Dermis microvascular lymphatic vessel endothelial cell (primary cell): Measurements from ENCODE around the gene SYTL3. TPM values are rescaled to one million over a fixed set of nuclear protein-coding genes. Genes with fewer than 3 reads are reported as not detected.
A peak's percentile ranks its signal among the peaks of the same experiment; 100 is the strongest.
"Not testable (repeated sequence)": the region's sequence is repeated elsewhere in the genome, so short reads cannot be mapped to it uniquely, and the experiment has no call there.

ENCODE experiments used
- DNase-seq, 2 donors: peaks; one replicate each; pipeline versions ENCODE4 v3.0.0 to v3.0.0-alpha.2; 2010; ENCODE audit warnings: low read depth in 2 of 2
- total RNA-seq: library from RNA; depleted of rRNA; stranded (reverse); fragments of >200 nt; gene quantifications from 2 replicates; pipeline ENCODE4 v1.2.1, GENCODE V29; 2014

The SYTL3 gene
- total RNA-seq, 1 donor from 2014 or later = 0.51 TPM

DNA sequence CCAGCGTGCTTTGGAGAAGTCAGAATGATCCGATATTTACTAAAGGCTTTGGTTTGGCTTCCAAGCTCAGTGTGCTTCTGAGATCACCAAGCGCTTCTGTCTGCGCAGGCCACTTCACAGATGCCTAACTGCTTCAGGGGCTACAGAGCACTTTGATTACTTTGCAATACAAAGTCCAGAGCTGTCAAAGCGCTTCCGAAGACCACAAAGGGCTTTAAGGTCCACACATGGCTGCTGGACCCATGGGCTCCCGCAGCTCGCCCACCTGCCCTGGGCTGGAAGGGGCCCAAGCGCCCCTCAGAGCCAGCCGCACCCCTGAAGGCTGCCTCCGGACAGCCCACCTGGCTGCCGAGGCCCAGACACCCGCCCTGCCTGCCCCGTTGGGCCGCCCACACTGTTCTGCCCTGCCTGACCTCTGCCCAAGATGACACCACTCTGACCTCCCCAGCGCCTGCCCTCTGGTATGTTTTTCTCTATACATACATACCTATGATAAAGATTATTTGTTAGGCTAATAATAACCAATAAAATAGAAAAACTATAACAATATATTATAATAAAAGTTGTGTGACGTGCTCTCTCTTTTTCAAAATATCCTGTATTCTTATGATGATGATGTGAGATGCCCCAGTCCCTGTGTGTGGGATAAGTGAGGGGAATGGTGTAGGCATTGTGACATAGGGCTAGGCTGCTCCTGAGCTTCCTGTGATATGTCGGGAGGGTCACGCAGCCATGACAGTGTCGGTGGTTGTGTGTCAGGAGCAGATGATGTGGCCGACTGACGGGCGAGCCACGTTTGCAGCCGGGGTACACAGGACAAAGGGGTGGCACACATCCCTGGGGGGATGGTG is 27.9 kb upstream of the SYTL3 start:
- DNase-seq = no peak

DNA sequence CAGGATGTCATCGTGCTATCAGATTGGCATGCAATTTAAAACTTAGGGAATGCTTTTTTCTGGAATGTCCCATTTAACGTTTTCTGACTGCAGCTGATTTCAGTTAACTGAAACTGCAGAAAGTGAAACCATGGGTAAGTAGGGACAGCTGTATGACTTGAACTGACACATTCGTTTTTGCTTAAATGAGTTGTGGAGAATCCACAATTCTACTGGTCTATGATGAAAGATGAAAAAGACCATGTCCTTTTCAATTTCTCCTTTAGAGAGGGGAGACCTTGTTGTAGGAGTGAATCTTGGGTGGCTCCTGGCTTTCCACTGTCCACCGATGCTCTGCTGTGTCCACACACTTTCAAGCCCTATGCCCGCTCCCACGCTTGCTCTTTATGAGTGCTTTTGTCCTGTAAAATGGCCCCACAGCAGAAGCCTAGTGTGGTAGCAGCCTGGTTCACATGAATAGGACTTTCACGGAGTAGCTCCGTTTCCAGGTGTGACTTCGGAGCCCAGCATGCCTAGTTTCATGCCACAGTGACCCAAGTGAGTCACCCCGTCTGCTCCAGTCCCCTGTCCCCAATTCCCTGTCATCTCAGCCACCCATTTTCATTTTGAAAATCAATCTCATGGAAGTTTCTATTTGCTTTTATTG is 27.2 kb upstream of the SYTL3 start:
- DNase-seq = no peak

DNA sequence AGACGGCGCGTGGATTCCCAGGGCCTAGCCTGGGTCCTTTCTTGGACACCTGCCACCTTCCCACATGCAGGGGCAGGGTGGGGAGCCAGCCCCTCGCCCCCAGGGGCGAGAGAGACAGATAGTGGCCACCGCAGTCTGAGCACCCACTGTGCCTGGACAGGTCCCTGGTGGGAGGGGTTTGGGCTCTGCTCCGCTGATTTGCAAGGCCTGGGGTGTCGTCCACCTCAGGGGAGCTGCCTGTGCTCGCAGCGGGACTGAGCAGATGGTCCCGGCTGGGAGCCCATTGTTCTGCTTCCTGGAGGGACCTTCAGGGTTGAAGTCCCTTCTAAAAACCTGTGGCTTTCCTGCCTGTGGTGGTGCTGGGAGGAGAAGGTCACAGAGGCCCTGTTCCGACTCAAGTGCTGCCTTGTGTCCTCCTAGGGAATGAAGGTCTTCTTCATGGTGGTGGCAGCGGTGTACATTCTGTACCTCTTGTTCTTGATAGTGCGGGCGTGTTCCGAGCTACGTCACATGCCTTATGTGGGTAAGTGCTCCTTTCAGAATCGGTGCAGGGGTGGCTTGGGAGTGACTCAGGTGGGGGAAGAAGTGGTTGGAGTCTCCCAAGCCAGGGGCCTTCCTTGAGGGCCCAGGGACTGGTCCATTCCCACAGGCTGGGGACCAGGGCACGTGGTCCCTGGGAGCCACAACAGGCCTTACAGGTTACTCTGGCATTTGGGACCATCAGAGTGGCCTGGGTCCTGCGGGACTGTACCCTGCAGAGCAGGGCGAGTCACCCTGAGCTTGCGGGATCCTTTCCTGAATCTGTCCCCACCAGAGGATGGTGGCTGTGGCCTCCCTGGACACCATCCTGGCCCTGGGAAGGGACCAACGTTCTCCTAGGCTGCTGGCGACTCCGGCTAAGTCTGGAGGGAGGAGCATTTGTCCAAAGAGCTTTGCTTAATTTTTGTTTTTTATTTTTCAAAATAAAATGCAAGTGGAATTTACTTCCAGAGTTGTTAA is 24.9 kb upstream of the SYTL3 start:
- no peak for DNase-seq

DNA sequence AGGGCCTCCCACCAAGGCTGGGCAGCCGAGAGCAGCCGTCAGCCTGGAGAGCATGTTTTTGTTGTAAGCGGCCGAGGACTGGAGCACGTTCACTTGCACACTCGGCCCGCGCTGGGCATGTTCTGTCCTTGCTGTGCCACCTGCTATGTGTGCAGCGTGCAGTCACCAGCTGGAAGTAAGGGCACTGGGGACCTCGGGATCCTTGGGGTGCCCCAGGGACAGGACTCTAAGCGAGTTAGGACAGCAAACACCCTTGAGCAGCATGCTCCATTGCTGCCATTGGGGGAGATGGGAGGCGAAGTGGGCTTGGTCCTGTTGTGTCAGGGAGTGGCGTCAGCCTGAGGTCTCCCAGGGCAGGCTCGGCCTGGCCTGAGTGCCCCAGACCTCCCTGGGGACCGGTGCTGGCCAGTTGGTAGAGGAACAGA is 24.0 kb upstream of the SYTL3 start:
- no peak for DNase-seq

DNA sequence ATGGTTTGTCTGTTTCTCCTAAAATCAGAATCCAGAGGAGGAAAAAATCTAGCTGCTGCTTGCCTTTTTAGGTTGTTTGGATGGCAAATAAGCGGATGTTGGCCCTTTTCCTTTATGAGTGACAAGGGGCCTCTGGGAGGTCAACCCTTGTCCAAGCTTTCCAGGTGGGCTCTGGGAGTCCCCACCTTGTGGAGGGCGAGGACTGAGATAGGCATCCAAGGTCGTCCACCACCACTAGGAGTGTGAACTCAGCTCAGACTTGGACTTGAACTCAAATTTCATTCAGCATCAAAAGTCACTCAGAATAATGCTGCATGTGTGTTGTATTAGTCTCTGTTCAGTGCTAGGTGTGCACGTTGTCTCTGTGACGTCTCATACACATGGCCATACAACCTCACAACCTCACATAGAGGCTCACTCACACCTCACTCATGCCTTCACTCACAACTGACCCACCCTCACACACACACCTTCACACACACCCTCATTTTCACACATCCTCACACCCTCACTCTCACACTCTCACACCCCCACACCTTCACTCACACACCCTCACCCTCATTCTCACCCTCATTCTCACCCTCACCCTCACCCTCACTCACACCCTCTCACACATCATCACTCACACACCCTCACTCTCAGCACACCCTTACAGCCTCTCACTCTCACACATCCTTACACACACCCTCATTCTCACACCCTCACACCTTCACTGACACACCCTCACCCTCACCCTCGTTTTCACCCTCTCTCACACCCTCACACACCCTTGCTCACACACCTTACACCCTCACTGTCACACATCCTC is 23.3 kb upstream of the SYTL3 start:
- no peak for DNase-seq

DNA sequence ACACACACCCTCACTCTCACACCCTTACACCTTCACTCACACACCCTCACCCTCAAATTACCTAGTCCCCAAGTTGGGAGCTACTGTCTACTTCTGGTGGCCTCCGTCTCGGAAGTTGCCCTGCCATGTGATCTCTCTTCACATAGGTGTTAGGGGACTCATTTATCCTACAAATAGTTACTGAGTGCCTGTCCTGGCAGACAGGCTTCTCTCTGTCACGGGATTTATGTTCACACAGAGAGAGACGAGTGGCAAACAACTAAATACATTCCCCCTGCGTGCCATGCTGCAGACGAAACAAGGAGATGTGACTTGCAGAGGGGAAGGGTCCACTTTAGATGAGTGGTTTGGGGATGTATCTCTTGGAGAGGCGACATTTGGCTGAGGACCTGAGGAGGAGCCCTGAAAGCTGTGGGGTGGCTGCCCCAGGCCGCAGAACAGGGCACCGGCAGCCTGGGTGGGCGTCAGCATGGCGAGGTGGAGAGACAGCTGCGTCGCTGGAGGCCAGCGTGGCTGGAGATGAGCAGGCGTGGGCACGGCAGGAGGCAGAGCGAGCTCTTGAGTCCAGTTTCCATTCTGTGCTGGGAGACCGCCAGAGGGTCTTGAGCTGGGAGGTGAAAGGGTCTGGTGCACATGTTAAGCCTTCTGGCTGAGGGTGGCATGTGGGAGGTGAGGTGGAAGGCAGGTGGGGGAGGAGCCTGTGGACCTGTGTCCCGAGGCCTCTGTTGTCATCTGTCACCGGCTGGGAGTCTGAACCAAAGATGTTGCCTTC is 22.5 kb upstream of the SYTL3 start:
- DNase-seq = no peak

DNA sequence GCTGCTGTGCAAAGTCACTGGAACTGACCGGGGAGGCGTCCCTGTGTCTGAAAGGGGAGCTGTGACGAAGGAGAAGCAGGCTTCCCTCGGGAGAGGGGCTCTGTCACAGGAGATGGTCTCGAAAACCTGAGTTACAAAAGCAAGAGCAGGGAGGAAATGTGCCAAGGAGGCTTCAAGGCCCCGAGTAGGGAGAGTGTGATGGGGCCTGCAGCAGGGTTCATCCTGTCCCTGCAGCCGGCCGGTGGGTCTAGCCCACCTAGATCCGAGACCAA is 22.0 kb upstream of the SYTL3 start:
- DNase-seq = no peak

DNA sequence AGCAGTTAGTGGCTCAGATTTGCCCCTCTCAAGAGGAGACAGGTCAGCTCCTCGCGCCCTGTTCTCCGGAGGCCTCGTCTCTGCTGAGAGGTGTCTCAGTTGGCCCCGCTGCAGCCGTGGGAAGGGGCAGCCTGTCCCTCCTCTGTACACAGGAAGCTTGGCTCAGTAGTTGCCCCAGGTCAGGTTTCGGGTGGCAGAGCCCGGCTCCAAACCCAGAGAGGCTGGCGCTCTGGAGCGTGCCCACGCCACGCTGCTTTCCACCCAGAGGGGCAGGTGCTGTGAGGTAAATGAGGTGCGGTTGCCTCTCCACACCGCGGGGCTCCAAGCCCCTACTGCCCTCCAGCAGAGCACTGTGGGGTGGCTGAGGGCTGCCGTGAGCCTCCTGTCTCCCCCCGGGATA is 21.3 kb upstream of the SYTL3 start:
- no peak for DNase-seq

DNA sequence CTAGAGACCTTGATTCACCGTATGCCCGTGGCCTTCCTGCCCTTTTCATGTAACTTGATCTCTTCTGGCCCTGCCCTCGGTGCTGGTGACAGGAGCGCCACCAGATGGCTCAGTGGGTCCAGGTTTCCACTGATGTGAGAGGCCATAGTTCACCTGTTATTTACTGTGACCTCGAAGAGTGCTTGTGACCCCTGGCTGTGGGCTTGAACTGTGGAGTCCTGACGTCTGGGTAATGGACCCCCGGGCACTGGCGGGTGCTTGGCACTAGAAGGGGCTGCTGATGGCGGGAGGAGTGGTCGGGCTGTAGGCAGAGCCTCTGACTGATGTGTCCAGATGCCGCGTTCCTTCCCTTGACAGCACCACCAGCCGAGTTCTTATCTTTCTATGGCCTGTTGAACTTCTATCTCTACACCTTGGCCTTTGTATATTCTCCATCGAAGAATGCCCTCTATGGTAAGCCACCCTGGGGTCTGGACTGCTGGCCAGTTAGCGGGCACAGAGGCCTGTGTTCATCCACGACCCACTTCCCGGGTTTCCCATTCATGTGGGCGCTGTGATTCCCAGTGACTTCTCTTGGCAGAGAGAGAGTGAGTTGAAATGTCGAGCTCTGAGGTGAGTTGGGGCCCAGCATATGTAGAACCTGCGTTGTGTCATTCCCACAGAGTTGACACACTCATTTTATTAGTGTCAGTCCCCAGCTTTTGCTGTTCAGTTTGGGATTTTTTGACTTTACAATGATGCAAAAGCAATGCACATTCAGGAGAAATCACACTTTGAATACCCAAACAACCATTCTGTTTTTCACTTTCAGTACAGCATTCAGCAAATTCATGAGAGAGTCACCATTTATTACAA is 20.3 kb upstream of the SYTL3 start:
- DNase-seq = no peak

DNA sequence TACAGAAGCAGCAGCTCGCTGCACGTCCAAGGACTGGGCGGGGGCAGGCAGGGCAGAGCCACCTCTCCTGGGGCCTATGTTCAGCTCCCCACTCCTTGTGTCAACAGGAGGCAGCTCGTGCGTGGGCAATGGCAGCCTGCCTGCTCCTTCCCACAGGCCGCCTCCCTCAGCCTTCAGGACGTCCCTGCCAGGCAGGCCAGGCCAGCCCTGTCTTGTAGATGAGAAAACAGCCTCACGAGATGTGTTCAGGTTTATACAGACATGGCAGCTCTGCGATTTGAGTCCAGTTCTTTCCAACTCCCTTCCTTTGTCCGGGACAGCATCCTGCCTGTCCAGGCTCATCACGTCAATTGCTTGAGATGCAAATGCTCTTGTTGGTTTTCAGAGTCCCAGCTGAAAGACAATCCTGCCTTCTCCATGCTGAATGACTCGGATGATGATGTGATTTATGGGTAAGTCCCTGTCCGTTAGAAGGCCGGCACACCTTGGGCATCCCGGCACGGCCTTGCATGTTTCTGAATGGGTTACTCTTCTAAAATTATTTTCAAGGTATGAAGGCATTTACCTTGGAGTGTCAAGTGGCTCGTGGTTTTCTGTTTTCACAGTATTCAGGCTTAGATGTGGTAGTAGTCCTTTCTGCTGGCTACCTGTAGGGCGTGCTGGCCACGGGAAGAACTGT is 18.8 kb upstream of the SYTL3 start:
- peak in 1 of 2 donors; percentile 32 for DNase-seq

DNA sequence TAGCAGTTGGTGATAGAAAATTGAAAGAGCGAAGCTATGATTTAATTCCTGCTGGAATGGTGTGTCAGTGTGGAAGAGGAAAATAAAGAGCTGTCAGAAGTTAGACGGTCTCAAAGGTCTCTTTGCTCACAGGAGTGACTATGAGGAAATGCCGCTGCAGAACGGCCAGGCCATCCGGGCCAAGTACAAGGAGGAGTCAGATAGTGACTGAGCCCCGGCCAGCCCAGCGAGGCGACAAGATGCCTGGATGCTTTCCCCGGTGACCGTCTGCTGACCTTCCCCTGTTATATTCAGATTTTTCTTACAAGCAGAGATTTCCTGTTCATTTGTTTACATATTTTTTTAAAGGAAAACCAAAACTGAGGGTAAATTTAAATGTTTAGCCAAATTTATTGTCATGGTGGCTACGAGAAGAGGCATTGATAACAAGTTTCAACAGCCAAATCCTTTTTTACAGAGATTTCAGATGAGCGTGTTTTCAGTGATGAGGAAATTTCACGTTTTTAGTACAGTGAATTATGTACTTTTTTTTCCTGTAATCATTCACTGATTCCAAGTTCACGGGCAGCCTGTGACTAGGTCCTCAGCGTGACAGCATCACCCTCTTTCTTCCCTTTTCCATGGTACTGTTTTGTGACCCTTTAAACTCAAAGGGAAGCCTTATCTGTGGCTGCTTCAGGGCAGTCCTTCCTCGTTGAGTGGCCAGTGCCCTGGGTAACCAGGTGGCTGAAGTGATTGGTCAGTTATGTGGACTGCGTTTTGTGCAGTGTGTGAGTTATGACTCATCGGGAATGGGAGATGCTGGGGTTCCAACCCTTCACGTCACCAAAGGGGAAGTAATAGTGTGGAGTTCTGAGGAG is 17.9 kb upstream of the SYTL3 start:
- peak; percentile 56 to 93 for DNase-seq

DNA sequence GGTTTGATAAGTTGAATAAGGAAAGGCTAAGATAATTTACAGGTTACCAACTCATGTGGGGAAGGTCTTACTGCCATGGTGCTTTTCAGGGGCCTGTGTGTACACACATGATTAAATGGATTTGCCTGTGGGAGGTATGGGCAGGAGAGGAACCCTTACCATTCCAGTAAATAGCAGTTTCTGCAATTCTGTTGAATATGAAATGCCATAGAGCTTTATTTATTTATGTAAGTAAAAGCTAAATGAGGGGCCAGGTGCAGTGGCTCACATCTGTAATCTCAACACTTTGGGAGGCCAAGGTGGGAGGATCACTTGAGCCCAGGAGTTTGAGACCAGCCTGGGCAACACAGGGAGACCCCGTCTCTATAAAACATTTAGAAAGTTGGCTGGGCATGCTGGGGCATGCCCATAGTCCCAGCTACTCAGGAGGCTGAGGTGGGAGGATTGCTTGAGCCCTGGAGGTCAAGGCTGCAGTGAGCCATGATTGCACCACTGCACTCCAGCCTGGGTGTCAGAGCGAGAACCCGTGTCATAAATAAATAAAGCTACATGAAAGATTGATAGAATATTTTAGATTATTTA is 17.2 kb upstream of the SYTL3 start:
- DNase-seq = not testable (repeated sequence)

DNA sequence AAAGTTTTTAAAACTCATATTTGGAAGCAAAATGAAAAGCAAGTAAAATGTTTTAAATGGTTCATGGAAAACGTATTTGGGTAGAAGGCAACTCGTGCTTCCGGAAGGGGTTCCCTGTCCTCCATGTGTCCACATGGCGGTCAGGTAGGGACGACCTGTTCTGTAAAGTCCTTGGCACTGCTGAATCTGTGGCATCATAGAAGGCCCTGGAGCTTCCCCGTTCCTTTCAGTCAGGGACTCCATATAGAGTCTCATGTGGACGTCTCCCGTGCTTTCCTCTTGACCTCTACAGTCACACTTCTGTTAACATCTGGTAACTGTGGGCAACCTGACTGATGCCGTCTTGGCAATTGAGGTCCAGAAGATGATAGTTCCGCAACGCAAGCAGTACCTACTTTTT is 16.7 kb upstream of the SYTL3 start:
- no peak for DNase-seq

DNA sequence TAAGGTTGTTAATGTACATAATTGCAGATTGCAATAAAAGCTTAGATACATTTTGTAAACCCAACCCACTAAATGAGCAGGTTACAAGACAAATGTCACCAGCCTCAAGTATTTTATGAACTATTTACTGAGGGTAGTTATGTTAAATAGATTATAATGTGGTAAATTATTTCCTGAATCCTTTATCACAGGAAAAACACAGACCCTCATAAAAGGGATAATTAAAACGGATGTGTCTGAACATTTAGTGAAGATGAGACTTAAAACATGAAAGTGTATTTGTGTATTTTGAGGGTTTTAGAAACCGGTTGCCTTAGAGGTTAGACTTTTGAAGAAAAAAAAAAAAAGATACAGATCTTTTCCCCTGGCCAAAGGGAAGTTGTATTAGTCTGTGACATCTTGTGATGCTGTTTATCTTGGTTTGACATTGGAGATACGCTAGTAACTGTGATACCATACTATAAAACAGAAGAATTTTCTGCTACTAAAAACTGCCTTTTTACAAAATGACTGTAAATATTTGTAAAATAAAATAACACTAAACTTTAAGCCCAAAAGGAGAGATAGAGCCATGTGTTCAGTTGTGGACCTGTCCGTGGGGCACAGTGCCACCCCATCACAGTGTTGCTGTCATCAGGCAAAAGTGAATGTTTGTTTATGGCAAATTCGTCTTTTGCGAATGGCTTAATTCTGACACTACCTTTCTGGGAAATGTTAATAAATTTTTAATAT is 15.0 kb upstream of the SYTL3 start:
- DNase-seq = no peak

DNA sequence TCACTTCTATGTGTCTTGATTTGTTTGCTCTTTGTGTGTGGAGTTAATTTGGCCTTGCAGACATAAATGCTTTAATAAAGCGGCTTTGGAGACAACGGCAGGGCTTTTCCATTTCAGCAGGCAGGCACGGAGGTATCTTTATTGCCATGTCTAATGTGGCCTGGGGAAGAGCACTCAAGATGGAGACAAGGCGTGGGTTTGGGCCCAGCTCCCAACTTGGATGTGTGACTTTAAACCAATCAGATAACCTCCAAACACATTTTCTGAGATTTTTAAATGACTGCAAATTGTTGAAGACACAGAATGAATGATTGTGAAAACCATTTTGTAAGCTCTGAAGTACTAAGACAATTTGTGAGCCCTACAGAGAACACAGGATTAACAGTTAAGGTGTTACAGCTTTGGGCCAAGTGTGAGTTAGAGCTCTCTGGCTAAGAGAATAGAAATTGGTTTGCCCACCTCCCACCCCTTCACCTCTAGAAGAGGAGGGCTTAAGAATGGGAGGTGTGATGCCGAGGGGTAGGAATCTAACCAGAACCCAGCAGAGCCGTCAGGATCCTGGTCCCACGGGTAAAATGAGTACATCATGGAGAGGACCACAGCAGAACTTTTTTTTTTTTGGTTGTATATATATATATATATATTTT is 14.3 kb upstream of the SYTL3 start:
- DNase-seq = no peak

DNA sequence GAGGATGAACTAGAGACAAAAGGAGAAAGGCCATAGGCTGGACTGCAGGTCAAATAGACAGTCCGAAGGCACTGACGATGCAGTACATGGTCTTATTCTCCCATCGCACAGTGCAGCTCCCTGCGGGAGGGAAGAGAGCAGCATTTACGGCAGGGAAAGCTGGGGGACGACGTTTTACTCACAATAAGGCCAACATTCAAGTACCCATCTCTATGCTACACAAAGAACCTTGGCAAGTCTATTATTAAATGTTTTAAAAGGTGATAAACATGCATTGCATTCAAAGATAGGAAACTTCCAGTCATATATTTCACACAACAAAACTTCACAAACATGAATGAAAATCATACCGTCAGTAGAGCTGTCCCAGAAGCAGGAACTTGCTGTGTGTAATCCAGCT is 13.1 kb upstream of the SYTL3 start:
- no peak for DNase-seq
